Measurements from ENCODE around the gene MRPS23.

The MRPS23 gene

DNA sequence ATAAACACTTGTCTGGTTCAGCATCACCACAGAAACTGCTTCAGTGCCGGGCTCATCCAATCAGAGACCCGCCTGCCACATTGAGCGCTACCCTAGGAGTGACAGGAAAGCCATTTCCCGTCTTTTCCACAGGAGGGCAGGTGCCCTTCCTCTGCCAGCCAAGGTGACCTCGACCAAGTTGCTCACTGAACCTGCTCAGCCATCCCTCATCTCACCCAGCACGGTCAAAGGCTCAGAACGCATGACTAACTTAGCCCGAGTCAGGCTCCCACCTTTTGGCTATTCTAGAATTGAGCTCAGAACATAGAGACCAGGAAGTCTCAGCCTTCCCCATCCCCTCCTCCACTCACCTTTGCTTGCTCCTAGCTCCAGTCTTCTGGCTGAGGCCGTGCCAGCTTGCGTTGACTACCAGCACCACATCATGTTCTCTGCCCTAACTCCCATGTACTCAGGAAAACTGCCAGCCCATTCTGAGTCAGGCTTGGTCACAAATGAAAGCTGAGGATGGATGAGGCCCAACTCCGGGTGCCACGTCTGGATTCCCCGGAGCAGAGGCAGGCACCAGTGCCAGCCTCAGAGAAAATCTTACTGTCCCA is 15.6 kb downstream of the MRPS23 start:
- DNase-seq: no peak

DNA sequence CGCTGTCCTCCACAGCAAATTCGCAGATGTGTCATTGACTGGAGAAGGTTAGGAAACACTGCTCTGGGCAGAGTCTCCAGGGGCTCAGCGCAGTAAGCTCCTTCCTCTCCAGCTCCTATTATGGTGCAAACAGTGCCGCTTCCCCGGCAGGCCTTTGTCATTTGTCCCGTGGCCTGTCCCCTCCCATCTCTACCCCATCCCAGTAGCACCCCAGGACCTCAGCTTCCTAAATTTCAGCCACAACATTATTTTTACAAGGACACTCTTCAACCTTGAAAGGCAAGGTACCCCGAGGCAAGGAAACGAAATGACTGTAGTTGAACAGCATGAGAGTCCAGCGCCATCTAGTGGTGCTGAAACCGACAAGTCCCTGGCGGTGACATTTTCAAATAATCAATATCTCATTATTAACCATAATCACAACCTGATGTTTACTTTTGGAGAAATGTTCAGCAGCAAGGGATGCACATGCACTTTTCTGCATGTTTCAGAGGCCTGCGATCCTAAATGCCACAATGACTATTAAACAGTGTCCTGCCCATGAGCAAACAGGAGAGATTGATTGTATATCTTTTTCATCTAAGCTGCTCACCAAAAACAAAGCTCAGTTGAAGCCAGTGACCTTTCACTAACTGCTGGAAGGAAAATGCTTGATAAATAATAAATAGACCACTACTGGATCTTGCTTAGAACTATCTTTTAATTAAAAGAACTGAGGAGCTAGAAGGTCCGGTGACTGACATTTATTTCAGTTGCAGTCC is 16.5 kb downstream of the MRPS23 start:
- peak; percentile 19 for DNase-seq

DNA sequence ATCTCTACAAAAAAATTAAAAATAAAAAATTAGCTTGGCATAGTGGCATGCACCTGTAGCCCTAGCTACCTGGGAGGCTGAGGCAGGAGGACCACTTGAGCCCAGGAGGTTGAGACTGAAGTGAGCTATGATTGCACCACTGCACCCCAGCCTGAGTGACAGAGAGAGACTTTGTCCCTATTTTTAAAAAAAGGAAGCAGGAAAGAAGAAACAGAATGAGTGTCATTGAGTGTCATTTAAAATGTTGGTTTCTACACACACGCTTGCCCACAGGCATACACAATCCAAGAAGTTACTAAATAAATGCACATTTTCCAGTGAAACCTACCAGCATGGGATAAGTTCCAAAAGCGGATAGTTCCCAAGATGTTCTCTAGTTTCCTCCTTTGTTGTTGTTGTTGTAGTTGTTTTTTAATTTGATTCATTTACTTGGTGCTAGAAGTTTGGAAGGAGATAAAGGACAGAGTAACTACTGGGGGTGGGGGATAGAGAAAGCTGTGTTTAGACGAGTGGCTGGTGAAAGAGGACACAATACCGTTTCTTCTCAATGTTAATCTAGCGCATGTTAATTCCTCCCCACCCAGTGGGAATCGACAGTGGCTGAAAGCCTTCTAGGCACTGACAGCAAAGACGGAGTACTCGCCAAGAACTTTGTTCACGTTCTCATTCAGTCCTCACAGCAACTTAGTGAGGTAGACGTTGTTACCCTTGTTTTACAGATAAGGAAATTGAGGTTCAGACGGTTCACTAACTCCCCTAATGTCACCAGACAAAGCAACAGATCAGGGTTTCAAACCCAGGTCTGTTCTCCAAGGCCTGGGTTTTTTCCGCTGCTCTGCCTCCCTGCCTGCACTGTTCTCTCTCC is 17.3 kb downstream of the MRPS23 start:
- DNase-seq: no peak

DNA sequence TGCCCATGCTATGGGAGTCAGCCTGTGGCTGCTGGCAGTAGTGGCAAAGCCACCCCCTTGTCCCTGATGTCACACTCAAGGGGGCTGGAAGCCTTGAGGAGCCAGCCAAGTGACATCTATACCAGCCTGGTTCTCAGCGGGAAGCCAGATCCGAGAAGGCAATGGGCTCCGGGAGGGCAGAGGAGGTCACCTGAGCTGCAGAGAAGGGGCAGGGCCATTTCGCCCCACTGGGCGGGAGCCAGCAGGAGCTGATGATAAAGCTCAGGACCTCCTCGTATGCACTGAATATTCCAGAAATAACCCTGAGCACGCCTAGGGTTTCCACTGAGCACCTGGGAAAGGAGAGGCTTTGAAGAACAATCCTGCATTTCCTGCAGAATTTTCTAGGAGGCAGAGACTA is 19.0 kb downstream of the MRPS23 start:
- DNase-seq: no peak

DNA sequence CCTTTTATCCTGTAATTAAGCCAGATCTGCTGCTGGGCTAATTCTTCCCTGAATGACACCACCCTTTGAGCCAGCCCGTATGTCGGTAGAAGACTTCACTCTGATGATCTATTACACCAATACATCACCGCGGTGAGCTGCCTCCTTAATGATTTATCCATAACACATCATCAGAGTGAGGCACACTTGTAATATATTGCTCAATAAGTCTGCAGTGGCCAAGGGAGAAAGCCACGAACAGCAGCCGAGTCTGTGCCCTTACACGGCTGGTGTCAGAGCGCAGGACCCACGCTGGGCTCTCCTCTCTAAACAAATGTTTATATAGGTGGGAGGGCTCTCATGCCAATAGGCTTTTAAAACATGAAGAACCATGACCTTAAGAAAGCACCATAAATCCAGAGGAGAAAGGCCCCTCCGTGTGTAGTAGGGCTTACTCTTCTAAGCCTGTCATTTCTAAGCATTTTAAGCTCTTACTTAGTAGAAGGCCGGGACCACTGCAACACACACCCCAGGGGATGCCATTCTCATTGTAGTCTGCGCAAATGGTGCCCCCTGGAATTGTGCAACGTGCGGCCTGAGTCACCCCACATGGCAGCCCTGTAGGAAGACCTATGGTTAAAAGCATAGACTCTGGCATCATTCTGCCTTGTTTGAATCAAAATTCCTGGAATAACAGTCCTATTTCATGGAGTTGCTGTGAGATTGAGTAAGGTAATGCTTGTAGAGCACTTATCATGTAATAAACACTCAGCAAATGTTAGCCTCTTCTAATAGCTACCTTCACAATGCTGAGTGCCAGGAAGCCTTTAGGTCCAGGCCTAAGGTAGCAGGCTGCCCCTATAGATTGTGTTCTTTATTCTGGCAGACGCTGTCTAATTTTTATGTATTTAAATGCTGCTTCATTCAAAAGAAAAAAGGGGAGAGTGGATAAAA is 26.1 kb downstream of the MRPS23 start:
- no peak for DNase-seq

DNA sequence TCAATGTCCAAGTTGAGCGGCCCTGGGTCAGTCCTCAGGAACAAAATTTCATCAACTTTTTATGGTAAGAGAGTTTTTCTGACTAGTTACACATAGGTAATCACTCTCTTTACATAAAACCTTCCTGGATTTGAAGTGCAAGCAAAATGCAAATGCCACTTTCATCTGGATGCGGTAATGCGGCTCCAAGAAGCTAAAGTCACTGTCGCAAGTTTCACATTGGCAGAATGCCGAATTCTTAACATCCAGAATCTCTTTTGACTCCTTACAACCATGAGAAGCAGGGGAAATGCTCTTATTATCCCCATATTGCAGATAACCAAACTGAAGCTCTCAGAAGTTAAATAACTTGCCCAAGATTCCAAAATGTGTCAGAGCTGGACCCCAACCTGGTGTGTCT is 30.0 kb downstream of the MRPS23 start:
- no peak for DNase-seq

DNA sequence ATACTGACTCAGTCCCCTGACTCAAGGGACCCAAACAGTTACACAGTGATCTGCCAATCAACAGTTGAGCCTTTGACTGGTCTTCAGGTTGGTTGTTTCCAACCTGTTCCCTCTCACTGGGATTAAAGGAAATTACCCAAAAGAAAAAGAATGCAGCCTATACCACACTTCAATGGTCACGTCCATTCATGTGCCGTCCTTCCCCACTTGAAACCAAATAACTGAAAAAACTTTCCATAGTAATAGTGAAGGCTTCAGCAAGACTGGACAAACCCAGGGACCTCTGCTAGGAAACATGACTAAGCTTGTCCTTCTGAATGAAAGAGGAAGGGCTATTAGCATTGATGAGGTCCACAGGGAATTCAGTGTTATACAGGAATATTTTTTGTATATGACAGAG is 30.6 kb downstream of the MRPS23 start:
- DNase-seq: no peak

DNA sequence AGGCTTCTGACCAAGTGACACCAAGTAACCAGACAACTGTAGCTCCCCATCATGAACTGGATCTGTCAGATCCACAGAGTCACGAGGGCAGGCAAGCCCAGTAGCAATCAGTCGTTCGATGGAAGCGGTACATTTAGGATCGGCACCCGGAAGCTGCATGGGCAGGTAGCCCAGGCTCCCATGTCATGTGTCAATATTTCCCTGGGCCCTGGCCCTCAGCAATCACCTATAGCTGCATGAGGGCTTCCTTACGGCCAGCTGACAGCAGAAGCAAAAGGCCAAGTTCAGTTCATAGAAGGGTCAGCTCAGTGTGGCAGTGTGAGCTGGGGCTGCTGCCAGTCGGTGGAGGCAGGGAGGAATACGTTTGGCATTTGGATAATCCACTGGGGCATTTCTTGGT is 31.8 kb downstream of the MRPS23 start:
- DNase-seq: no peak

DNA sequence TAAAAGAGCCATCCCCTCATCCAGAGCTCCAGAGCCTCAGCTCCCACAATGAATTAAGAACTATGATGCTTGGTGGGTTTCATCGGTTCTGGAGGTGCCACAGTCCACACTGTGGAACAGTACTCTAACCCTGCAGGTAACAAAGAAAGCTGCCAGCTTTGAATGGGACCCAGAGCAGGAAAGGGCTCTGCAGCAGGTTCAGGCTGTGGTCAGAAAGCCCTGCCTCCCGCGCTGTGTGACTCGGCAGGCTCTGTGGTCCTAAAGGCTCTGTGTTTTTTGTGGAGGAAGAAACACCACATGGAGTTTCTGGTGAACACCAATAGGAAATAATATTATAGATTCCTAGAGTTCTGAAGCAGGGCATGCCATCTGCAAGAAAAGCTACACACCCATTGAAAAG is 32.5 kb downstream of the MRPS23 start:
- no peak for DNase-seq

DNA sequence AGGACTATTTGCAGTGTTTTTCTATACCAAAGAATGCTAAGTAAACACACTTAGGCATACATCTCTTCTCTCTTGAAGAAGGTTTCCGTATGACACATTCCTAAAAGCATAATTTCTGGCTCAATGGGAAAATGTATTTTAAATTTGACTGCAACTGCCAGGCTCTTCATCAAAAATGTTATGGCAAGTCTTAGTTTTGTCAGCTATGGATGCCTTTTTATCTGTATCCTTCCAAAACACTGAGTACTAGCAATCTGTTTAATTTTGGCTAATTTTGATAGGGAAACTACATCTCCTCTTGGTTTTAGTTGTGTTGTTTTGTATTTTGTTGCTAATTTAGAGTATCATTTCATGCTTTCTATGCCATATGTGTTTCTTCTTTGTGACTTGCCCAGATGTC is 35.4 kb downstream of the MRPS23 start:
- no peak for DNase-seq

DNA sequence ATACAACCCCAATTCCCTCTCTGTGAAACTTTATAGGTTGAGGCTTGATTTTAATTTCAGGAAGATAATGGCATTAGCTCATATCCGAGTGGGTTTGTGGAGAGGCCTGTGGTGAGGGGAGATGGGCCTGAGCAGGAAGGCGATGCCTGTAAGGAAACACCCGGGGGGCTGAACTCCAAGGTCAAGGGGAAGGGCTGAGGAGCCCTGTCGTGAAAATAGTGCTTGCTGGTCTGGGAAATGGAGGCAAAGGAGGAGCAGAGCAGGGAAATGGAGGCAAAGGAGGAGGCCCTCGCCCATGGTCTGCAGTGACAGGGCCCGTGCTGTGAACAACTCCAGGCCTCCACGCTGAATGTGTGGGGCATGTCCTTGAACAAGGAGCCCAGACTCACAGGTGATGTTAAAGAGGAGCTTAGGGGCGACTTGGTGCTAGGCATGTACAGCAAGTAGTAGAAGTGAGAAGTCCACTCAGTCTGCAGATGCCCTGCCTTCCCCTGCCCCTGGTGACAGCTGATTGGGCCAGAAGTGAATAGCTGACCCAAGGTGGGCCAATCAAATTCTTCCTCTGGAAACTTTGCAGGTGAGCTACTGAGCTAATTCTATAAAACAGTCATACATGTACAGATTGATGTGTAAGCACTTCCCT is 38.1 kb downstream of the MRPS23 start:
- no peak for DNase-seq

DNA sequence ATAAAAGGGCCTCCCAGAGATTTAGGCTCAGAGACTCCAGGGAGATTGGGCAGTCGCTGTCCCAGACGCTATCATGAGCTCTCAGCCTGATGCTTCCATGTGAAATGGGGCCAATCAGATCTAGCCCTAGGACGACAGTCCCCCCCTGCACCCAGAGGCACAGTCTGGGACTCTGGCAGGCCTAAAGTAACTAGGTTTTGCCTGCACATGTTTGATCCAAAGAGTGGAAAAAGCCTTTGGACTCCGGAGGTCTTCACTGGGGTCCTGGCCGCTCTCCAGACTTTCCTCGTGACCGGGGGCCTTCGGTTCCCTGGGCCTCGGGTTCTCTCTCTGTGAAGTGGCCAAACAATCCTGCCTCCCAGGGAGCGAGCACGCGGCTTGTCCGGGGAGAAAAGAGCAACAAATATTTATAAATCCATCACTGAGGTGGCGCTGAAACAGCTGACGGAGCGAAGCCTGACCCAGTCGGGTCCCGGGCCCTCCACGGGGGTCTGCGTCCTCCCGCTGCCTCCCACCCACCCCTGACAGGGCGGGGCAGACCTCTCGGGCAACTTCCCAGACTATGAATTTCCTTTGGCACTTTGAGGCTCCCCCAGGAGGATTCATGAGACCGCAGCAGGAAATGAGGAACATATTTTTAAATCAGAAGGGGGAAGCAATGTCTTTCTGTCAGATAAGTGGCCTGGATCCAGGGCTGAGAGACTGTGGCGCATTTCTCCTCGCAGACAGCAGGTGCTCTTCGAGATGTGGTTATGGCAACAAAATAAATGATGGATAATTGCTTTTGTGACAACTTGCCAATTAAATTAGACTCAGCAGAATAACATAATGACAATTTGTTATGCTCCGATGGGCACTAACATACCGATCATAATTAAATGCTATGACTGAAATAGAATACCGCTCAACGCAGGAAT is 38.9 kb downstream of the MRPS23 start:
- peak; percentile 72 for DNase-seq

DNA sequence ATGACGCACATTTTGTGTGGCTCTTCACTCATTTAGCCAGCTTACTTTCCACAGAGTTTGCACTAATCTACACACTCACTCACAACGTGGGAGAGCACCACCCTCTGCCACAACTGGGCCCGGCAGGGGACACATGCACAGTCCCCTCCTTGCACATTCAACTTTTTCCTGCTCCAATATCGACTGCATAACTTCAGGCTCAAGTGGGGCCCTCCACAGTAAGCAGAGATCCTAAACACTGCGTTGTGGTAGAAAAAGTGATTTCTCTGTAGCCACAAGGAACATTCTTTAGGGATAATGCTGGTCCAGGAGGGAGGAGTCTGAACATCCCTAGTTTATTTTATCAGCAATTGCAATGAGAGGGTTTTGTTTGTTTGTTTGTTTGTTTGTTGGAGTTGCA is 40.0 kb downstream of the MRPS23 start:
- DNase-seq: no peak

DNA sequence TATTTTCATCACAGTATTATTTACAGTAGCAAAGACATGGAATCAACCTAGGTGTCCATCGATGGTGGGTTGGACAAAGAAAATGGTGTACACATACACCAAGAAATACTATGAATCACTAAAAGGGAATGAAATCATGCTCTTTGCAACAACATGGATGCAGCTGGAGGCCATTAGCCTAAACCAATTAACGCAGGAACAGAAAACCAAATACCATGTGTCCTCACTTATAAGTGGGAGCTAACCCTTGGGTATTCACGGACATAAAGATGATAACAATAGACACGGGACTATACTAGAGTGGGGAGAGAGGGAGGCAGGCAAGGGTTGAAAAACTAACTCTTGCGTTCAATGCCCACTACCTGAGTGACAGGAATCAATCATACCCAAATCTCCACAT is 41.0 kb downstream of the MRPS23 start:
- no peak for DNase-seq

DNA sequence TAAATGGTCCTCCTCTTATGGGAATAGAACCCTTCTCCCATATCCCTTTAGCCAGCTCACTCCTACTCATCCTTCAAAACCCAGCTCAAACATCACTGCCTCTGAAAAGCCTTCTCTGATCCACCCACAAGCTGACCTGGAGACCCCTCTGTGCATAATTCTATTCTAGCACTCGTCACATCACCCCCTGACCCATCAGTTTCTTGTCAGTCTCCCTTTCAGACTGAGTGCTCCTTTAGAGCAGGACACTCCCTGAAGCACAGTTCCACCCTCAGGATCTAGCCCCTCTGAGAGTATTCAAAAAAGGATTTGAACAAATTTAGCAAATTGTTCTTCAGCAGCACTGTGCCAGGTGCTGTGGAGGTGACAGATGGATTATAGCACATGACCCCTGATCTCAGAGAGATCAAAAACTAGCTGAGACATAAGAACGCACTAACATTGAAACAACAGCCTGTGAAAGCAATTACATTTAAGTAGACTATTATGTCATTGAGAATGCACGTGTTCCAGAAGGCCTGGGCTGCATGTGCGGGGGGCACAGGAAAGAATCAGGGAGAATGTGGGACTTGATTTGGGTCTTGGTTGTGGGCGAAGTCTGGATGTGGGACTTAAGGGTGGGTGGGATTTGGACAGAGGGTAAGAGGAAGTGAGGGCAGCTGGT is 43.5 kb downstream of the MRPS23 start:
- DNase-seq: no peak

DNA sequence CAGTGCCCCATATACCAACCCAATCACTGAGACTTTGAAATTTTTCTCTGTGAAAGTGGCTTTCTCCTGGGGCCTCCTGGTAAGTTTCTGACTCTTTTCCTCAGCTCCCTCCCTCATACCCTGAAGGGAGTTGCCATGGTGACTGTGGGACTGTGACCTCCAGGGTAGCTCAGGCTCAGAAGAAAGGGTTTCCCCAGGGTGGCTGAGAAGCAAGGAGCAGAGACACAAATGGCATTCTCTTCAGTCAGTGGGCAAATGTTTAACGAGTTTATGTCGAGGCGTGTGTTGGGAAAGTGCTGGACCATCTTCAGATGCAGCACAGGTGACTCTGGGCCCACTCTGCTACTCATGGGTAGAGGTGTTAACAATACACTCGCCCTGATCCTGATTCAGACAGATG is 46.8 kb downstream of the MRPS23 start:
- no peak for DNase-seq

DNA sequence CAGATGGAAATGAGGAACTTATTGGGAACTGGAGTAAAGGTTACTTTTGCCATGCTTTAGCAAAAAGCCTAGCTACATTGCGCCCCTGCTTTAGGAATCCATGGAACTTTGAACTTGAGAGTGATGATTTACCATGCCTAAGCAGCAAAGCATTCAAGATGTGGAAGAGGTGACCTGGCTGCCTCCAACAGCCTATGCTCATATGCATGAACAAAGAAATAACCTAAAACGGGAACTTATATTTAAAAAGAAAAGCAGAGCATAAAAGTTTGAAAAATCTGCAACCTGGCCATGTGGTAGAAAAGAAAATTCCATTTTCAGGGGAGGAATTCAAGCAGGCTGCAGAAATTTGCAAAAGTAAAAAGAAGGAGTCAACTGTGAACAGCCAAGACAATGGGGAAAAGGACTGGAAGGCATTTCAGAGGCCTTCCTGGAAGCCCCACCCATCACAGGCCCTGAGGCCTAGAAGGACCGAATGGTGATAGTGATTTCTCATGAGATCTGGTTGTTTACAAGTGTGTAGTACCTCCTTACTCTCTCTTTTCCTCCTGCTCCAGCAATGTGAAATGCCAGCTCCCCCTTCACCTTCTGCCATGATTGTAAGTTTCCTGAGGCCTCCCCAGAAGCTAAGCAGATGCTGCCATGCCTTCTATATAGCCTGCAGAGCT is 48.7 kb downstream of the MRPS23 start:
- DNase-seq: no peak

DNA sequence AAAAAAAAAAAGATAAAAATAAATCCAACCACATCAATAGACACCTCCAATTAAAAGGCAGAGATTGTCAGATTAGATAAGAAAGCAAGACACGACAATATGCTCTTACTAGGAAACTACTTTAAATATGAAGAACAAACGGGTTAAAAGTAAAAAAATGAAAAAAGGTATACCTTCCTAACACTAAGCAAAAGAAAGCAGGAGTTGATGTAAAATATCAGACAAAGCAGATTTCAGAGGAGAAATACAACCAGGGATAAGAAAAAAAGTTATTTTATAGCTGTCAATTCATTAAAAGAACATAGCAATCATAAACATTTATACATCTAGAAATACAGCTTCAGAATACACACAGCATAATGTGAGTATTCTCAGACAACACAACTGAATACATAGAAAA is 55.0 kb downstream of the MRPS23 start:
- no peak for DNase-seq

DNA sequence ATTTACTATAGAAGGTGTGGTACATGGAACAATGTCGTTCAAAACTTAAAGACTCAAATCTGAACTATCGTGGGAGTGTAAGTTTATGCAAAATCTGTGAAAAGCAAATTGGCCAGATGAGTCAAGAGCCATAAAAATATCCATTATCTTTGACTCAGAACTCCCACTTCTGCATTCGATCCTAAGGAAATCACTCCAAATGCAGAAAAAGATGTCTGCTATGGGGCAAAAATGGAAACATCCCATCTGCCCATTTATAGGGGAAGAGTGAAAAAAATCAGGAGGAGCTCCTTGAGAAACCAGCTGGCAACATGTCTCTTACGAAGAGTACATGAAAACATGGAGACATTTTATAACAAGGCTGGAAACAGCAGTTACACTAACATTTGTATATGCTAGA is 61.1 kb downstream of the MRPS23 start:
- no peak for DNase-seq

DNA sequence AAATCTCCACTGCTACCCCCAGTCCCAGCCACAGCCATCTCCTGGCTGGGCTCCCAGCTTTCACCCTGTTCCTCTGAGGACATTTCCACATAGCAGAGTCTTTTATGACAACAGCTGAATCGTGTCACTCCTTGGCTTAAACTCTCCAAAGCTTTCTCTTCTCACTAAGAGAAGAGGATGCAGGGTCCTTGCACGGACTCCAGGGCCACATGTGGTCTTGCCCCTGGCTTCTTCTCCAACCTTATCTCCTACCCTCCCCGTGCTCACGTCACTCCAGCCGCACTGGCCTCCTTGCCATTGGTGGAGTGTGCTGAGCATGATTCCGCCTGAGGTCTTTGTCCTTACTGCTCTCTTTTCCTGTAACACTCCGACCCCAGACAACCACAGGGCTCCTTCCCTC is 64.8 kb downstream of the MRPS23 start:
- DNase-seq: no peak

Measured in NCI-H2029 treated with DMSO at 0.1 percent for 48 hours (cell line).